ENCODE data around the gene EGLN3.

The EGLN3 gene

GRCh38 chr14:33876274-33876673 lies 74.6 kb downstream of the EGLN3 start:
- in situ Hi-C loops (cut with MboI; ENCODE audit: low sequenced_read_pairs), result no loop called here
